GM12878 (cell line): ENCODE measurements around the gene ATP1B1. TPM values are rescaled to one million over a fixed set of nuclear protein-coding genes. Genes with fewer than 3 reads are reported as not detected.

ENCODE experiments used
- ATAC-seq: fragments of 200-7000 bp; cut with Tn5 transposase; 3 replicates; pipeline ENCODE4 v1.9.1; 2020; ENCODE audit warnings: mild to moderate bottlenecking, moderate library complexity
- BruUV-seq: library from RNA; stranded (reverse); fragments of 400-500 nt; replicated peaks from 2 replicates; lab custom pipeline; 2021; lab: Mats Ljungman, UMichigan
- CTCF ChIA-PET: fragments of 300-600 bp; sonication (Branson Sonifier 250); formaldehyde crosslinking; extraction: SDS; loops from one replicate; lab custom pipeline; 2021; ENCODE audit warnings: inconsistent platforms; lab: Yijun Ruan, JAX
- POLR2A ChIA-PET: fragments of 350-600 bp; formaldehyde crosslinking; extraction: SDS; loops from one replicate; lab custom pipeline; 2021; ENCODE audit warnings: inconsistent platforms; lab: Charles Lee
- RAD21 ChIA-PET: fragments of 300-600 bp; sonication (Branson Sonifier 250); formaldehyde crosslinking; loops from one replicate; lab custom pipeline; 2023; ENCODE audit warnings: antibody characterized with exemption; ENCODE audit not compliant: unreplicated experiment; lab: Charles Lee
- SMC1A ChIA-PET: fragments of 300-600 bp; sonication (Branson Sonifier 250); formaldehyde crosslinking; loops from one replicate; lab custom pipeline; 2023; ENCODE audit not compliant: unreplicated experiment, uncharacterized antibody; lab: Charles Lee
- DNase-seq: peaks from one replicate; pipeline ENCODE4 v3.0.0-alpha.2; 2011; ENCODE audit warnings: low read depth, low spot score
- FAIRE-seq: peaks from 3 replicates; lab custom pipeline; 2011; peaks lifted over from hg19 to GRCh38; lab: Jason Lieb, UNC
- H2AFZ ChIP-seq: 2 replicates; pipeline ENCODE4 v1.6.0; 2011; ENCODE audit warnings: low read depth, low read length, control low read depth; ENCODE audit not compliant: control insufficient read depth
- H3K27ac ChIP-seq: 2 replicates; pipeline ENCODE4 v1.5.1; 2011; ENCODE audit warnings: control low read depth; ENCODE audit not compliant: control insufficient read depth, insufficient read depth
- H3K27me3 ChIP-seq, 2 experiments: replicated peaks in 1 of 2; 2 replicates each; pipeline versions ENCODE4 v1.6.0 to v1.6.1; 2011; ENCODE audit warnings: low read length in 1 of 2; ENCODE audit not compliant: control insufficient read depth in 2 of 2, insufficient read depth in 2 of 2
- H3K36me3 ChIP-seq, 2 experiments: 2 replicates each; pipeline ENCODE4 v1.5.1; 2011; ENCODE audit warnings: low read length in 1 of 2; ENCODE audit not compliant: control insufficient read depth in 2 of 2, insufficient read depth in 2 of 2
- H3K4me1 ChIP-seq: 2 replicates; pipeline ENCODE4 v1.6.1; 2011; ENCODE audit warnings: mild to moderate bottlenecking, low read length, moderate library complexity, mixed read lengths; ENCODE audit not compliant: control insufficient read depth, insufficient read depth
- H3K4me2 ChIP-seq: 2 replicates; pipeline ENCODE4 v1.6.0; 2011; ENCODE audit warnings: control low read depth; ENCODE audit not compliant: control insufficient read depth, insufficient read depth
- H3K4me3 ChIP-seq: fragments of 200-600 bp; sonication (generic); 2 replicates; pipeline ENCODE4 v1.5.1; 2016
- H3K79me2 ChIP-seq: 2 replicates; pipeline ENCODE4 v1.6.0; 2011; ENCODE audit warnings: low read length; ENCODE audit not compliant: control insufficient read depth, insufficient read depth
- H3K9ac ChIP-seq: 2 replicates; pipeline ENCODE4 v1.8.0; 2011; ENCODE audit warnings: low read length, control low read depth, mixed read lengths; ENCODE audit not compliant: control insufficient read depth, insufficient read depth
- H3K9me3 ChIP-seq: replicated peaks from 3 replicates; pipeline ENCODE4 v1.5.1; 2011; ENCODE audit warnings: mild to moderate bottlenecking, low read length; ENCODE audit not compliant: control insufficient read depth, insufficient read depth
- H4K20me1 ChIP-seq: 2 replicates; pipeline ENCODE4 v1.6.0; 2011; ENCODE audit not compliant: control insufficient read depth, insufficient read depth
- BMI1 ChIP-seq: fragments of 450-650 bp; IDR thresholded peaks from 2 replicates; pipeline ENCODE4 v1.6.1; 2016; ENCODE audit warnings: mild to moderate bottlenecking, moderate library complexity, borderline replicate concordance
- CBX3 ChIP-seq: fragments of 200-600 bp; sonication (generic); IDR thresholded peaks from 2 replicates; pipeline ENCODE4 v1.6.1; 2016; ENCODE audit warnings: low read depth, borderline replicate concordance
- CEBPZ ChIP-seq: fragments of 150-350 bp; IDR thresholded peaks from 2 replicates; pipeline ENCODE4 v1.6.1; 2016; ENCODE audit warnings: low read depth, low read length
- JUND ChIP-seq: IDR thresholded peaks from 2 replicates; pipeline ENCODE4 v1.6.1; 2012; ENCODE audit warnings: low read depth, mild to moderate bottlenecking, low read length, improper control_type of control experiment, moderate library complexity
- MEF2B ChIP-seq: fragments of 450-650 bp; IDR thresholded peaks from 2 replicates; pipeline ENCODE4 v1.6.1; 2018; ENCODE audit warnings: mild to moderate bottlenecking, moderate library complexity; ENCODE audit not compliant: partially characterized antibody, poor library complexity, severe bottlenecking
- STAT3 ChIP-seq: IDR thresholded peaks from 2 replicates; pipeline ENCODE4 v1.6.1; 2011; ENCODE audit warnings: low read depth, low read length, improper control_type of control experiment
- YY1 ChIP-seq: IDR thresholded peaks from 2 replicates; pipeline ENCODE4 v1.6.1; 2011; ENCODE audit warnings: low read depth, mild to moderate bottlenecking, low read length
- ZBTB11 ChIP-seq: fragments of 450-650 bp; formaldehyde crosslinking; IDR thresholded peaks from 2 replicates; pipeline ENCODE4 v1.5.0; 2022; ENCODE audit warnings: mild to moderate bottlenecking, missing genetic modification characterization
- ZNF687 ChIP-seq: fragments of 450-650 bp; IDR thresholded peaks from 2 replicates; pipeline ENCODE4 v1.6.1; 2017; ENCODE audit warnings: mild to moderate bottlenecking, moderate library complexity
- WGBS: methylation state at CpG from one replicate; pipeline ENCODE4 v1.1.6; 2016; ENCODE audit warnings: low lambda C conversion rate; ENCODE audit not compliant: insufficient replicate concordance, insufficient coverage; ENCODE audit errors: missing lambda C conversion rate; 5-methylcytosine and 5-hydroxymethylcytosine counted together
- in situ Hi-C: fragments of 300-500 bp; cut with MboI; formaldehyde crosslinking; loops from 9 replicates; pipeline ENCODE4 v1.14.3; 2018; ENCODE audit warnings: mixed read lengths
- intact Hi-C: fragments of 100-400 bp; cut with micrococcal nuclease; formaldehyde crosslinking; loops from one replicate; pipeline ENCODE4 v1.14.2; 2022; ENCODE audit not compliant: unreplicated experiment
- polyA plus RNA-seq, 11 experiments: library from polyadenylated mRNA; depleted of rRNA in 4 of 11; unstranded in 6 of 11; stranded (reverse) in 5 of 11; fragments of >200 nt; fragmentation: Nextera tagmentation in 4 of 11; fragmentation: Illumina TruSeq in 1 of 11; extraction: Ambion mirVana in 4 of 11; extraction: Trizol in 1 of 11; gene quantifications; 1 replicate in 1 of 11; 2 replicates in 10 of 11; pipeline versions ENCODE4 v1.2.1 to v1.2.3, GENCODE V29; 2011 to 2016; ENCODE audit warnings: inconsistent platforms in 2 of 11, missing spikeins in 2 of 11, low read depth in 1 of 11
- total RNA-seq, 4 experiments: library from RNA; depleted of rRNA in 3 of 4; stranded (reverse); fragments of >200 nt in 3 of 4; fragmentation: Illumina TruSeq in 1 of 4; extraction: Trizol in 1 of 4; gene quantifications; 2 replicates each; pipeline versions ENCODE4 v1.2.1 to v1.2.3, GENCODE V29; 2013 to 2021

The ATP1B1 gene
- total and polyA plus RNA-seq, 10 of the 15 experiments (the other 5 are each of a cell fraction or from before 2014, with no cell fraction given): 0.84 to 14.0 (median 1.4) TPM

GRCh38 chr1:169137357-169137756, 30.9 kb downstream of the ATP1B1 start (continued):
- TF ChIP-seq BMI1: no peak
- no peak for TF ChIP-seq YY1
- TF ChIP-seq ZNF687: no peak
- TF ChIP-seq, all 136 proteins: peak for 0

- Histone ChIP-seq H3K27ac (no peak overlapping the region), H3K4me1 (peaks cover 3% of the 10 kb centered on the region; the same call in 1 of the 2 replicates), H3K9me3 (no peaks in the 10 kb centered on the region), H3K9ac (no peak overlapping the region), H3K79me2 (no peaks in the 10 kb centered on the region), H3K4me2 (no peak overlapping the region), H3K4me3 (no peak overlapping the region), H3K36me3 (no peaks in the 10 kb centered on the region), H2AFZ (no peak overlapping the region), H3K27me3 (no peaks in the 10 kb centered on the region), H4K20me1 (no peaks in the 10 kb centered on the region)
- BruUV-seq: no TSS peak
- ChIA-PET POLR2A (interaction anchor here (1.0 to 1.5 kb wide), 2 partner anchors 9 to 114 kb away, joined by 3 read pairs; no protein-coding TSS in a partner anchor), CTCF (interaction anchor here (0.7 to 2.0 kb wide), 6 partner anchors 22 to 502 kb away, joined by 3 to 10 read pairs (median 4); no protein-coding TSS in a partner anchor), SMC1A (interaction anchor here (0.9 to 2.2 kb wide), 8 partner anchors 11 to 700 kb away, joined by 3 to 7 read pairs (median 4); no protein-coding TSS in a partner anchor), RAD21 (interaction anchor here (1.0 to 1.6 kb wide), 5 partner anchors 22 to 535 kb away, joined by 3 to 9 read pairs (median 4); no protein-coding TSS in a partner anchor)
- ATAC-seq: peak; percentile 96
- intact Hi-C loops (loop anchor here (5.0 to 10.0 kb wide), 2 partner anchors 537 to 704 kb away; no protein-coding TSS in a partner anchor), in situ Hi-C loops (no loop called here)
- 0% methylated on average over 2 of the region's 2 CpGs for WGBS
- DNase-seq: peak; percentile 55
- FAIRE-seq: peak; percentile 72
- TF ChIP-seq CBX3: no peak
- TF ChIP-seq JUND: peak; percentile 93
- TF ChIP-seq MEF2B: peak; percentile 68
- TF ChIP-seq CEBPZ: no peak
- no peak for TF ChIP-seq ZBTB11 (CRISPR knock-in tag)
- no peak for TF ChIP-seq STAT3
Observed at GRCh38 chr1:169138866-169139670, 32.6 kb downstream of the ATP1B1 start.
